Measurements from ENCODE around the gene TLR5.

DNA sequence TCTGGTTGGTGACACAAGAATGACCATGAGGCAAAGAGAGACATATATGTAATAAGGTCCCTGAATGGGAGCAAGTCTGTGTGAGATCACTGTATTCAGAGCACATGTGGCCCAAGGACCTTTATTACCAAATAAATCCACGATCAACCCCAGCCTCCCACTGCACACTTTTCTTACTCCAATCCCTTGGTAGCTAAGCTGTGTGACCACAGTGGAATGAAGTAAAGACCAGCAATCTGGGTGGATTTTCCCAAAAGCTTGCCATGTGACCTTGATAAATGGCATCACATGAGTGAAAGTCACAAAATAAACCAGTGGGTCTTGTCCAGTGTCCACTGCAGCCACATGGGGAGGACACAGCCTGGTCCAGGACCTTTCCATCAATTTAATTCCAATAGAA, 36.7 kb upstream of the TLR5 start:
- TF ChIP-seq, protein P1, sequence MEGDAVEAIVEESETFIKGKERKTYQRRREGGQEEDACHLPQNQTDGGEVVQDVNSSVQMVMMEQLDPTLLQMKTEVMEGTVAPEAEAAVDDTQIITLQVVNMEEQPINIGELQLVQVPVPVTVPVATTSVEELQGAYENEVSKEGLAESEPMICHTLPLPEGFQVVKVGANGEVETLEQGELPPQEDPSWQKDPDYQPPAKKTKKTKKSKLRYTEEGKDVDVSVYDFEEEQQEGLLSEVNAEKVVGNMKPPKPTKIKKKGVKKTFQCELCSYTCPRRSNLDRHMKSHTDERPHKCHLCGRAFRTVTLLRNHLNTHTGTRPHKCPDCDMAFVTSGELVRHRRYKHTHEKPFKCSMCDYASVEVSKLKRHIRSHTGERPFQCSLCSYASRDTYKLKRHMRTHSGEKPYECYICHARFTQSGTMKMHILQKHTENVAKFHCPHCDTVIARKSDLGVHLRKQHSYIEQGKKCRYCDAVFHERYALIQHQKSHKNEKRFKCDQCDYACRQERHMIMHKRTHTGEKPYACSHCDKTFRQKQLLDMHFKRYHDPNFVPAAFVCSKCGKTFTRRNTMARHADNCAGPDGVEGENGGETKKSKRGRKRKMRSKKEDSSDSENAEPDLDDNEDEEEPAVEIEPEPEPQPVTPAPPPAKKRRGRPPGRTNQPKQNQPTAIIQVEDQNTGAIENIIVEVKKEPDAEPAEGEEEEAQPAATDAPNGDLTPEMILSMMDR (IDR thresholded peaks at IDR 0.05) = no peak
- TF ChIP-seq POLR2A (IDR thresholded peaks at IDR 0.05) = no peak

Data from uterus (tissue), 2 donors.